G401 (cell line): ENCODE results near the gene TTLL3. TPM values are rescaled to one million over a fixed set of nuclear protein-coding genes. Genes with fewer than 3 reads are reported as not detected.
A peak's percentile ranks its signal among the peaks of the same experiment; 100 is the strongest.

Experiments
- DNase-seq: peaks from one replicate; pipeline ENCODE4 v3.0.0-alpha.2; 2015; ENCODE audit warnings: low spot score
- in situ Hi-C: cut with HindIII; loops from 2 replicates; pipeline ENCODE4 v1.10.0; 2016; ENCODE audit warnings: low sequenced_read_pairs, mixed read lengths
- total RNA-seq: library from RNA; depleted of rRNA; stranded (reverse); fragments of >200 nt; shearing (Covaris generic); gene quantifications from 2 replicates; pipeline ENCODE4 v1.2.3, GENCODE V29; 2014

The TTLL3 gene
- total RNA-seq, 1 experiment from 2014 or later: 5.4 TPM

DNA sequence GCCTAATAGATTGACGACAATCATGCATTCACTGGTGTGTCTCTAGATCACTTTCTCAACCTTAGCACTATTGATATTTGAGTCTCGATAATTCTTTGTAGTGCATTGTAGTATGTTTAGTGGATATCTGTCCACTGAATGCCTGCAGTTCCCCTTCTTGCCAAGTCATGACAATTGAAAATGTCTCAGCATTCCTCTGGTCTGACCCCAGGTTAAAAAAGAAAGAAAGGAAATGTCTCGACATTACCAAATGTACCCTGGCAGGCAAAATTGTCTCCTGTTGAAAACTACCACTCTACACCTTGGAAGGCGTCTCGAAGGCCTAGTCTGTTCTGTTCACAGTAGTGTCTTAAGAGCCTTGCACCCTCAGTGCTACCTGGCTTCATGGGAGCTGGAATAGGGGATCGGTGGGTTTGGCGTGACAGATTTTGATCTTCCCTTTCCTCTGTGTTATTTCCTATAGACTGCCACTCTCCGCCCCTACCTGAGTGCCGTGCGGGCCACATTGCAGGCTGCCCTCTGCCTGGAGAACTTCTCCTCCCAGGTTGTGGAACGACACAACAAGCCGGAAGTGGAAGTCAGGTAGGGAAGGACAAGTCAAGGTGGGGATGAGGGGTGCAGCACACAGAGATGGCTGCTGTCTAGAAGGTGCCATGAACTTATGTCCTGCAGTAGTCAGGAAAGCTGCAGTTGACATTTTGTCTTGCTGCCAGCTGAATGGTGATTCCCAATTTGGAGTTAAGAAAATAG, 12.7 kb upstream of the TTLL3 start:
- in situ Hi-C loops: no loop called here
- DNase-seq: no peak

DNA sequence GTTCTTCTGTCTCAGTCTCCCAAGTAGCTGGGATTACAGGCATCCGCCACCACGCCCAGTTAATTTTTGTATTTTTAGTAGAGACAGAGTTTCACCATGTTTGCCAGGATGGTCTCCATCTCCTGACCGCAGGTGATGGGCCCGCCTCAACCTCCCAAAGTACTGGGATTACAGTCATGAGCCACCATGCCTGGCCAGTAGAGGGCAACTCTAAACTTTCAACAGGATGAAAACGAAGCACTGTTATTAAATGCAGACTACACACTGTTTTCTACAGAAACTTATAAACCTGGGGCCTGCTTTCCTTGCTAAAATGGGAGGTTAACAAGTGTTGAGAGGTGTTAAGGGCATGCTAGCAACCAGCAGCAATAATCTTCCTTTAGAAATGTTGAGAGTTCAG, 9.5 kb upstream of the TTLL3 start:
- in situ Hi-C loops: no loop called here
- DNase-seq: no peak

DNA sequence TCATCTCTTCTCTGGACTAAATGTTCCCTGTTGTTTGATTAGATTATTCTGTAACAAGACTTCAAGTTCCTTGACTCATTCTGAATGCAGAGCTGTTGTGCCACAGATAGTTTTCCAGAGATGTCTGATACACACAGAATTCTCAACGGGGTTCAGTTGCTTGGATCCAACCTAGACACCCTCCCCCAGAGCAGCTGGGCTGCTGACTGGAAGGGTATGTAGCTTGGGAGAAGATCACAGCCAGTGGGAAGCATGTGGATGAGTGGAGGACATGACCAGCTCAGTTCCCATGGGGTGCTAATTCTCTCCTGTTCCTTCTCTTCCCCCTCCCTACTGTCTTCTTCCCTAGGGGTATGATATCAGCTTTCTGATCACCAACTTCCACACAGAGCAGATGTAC, 6.6 kb upstream of the TTLL3 start:
- in situ Hi-C loops: no loop called here
- no peak for DNase-seq

DNA sequence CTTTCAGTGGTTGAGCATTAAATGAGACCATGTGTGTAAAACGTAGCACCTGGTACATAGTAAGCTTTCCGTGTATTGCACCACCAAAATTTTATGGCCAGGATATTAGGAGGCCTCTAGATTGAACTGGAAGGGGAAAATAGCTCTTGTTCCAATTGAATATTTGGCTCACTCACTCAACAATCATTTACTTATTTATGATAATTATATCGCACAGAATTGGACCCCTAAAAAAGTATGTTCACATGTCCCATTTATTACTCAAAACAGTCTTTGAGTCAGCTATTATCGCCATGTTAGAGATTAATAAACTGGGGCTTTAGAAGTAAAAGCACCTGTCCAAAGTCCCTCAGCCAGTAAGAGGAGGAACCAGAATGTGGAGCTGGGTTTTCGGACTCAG, 5.1 kb upstream of the TTLL3 start:
- no peak for DNase-seq
- in situ Hi-C loops: no loop called here

DNA sequence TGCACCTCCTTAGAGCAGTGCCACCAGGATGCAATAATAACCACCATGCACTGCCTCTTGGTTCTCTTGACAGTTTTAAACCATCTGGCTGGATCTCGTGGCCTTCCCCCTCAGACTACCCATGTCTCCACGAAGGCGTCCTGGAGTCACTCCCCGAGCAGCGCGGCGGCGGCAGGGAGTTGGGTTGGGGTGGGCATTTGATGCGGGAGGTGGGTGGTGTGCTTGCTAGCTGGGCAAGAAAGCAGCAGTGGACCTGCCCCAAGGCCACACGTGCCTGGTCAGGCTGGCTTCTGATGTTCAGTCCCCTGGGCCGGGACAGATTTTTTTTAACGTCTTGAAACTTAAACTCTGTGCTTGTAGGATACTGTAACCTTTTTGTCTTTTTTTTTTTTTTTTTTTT, 3.9 kb upstream of the TTLL3 start:
- in situ Hi-C loops: no loop called here
- DNase-seq: no peak

DNA sequence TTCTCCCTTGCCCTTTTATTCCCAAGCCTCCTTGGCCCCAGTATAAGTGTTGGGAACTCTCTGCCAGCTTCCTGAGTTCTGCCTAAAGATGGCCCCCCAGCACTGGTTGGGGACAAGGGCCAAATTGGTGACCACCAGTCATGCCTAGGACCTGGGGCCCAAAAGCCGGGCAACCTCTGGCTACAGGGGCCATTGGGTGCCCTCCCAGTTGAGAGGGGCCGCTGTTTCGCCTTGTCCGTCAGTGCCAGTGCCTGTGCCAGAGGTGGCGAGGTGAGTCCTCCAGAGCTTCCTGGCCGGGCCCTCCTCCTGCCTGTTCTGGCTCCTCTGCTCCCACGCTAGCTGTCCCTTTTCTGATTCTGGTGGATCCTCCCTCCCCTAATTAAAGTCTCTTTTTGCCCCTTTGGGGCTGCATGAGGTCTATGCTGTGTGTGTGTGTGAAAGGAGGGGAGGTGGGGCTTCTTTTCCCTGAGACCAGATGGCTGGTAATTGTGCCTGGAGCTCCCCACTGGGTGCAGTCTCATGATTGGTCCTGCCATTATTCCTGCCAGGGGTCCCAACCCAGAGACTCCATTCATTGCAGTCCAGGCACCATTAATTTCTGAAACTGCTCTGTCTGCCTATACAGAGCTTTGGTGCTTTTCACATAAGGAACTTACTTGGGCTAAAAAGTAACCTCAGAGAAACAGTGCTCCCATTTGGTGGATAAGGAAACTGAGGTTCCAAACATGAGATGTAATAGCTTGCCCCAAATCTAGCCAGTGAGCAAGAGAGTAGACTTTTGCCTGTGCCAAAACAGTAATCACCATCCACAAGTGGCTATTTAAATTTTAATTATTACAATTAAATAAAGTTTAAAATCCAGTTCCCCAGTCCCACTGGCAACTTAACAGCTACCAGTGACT, 3.1 kb upstream of the TTLL3 start:
- no peak for DNase-seq
- in situ Hi-C loops: no loop called here

DNA sequence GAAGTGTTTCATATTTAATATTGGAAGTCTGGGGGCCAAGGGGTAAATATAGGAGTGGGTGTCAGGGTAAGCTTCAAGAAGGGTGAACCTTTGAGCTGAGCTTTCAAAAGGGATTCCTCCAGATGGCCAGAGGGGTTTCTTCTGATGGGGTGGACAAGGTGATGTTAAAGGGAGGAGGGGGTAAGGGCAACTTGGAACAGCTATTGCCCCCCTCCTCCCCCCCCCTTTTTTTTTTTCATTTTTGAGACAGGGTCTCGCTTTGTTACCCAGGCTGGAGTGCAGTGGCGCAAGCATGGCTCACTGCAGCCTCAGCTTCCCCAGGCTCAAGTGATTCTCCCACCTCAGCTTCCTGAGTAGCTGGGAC, 2.1 kb upstream of the TTLL3 start:
- no peak for DNase-seq
- in situ Hi-C loops: no loop called here

DNA sequence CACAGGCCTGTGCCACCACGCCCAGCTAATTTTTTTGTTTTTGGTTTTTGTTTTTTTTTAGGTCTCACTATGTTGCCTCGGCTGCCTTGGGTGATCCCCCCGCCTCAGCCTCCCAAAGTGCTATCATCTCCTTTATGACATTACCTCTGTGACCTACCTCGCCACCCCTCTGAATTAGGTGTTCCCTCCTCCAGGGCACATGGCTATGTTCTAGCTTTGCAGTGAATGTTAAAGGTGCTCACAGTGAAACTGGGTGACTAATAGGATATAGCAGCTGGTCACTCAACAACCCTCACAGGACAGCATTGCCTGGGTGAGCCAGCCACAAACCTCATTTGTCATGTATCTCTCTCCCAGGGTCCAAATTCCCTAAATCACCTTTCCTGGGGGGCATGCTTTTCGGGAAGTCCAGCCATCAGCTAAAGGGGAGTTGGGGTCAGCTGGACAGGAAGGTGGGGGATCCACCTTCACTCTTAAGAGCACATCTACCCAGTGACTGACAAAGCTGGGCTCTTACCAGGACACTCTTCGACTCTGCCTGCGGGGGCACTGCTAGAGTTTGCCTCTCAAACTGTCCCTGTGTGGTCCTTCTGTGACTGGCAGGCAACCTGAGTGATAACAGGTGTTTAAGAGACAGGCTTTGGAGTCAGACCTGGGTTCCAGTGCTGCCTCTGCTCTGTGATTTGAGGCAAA, 1.6 kb upstream of the TTLL3 start:
- DNase-seq: peak; percentile 27
- in situ Hi-C loops: no loop called here

DNA sequence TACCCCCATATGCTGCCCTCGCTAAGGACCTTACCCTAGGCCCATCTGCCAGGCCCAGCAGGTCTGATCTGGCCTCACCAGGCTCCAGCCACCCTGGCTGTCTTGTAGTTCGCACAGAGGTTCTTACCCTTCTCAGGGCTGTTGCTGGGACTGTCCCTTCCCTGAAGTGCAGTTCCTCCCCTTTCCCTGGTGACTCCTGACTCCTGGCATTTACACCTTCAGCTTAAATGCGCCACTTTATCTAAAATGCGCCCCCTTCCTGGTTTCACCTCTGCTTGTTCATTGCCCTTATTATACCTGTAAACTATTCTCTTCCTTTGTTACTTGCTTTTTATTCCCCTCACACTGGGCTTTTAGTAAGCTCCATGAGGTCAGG, 835 bp upstream of the TTLL3 start:
- in situ Hi-C loops: no loop called here
- DNase-seq: no peak

DNA sequence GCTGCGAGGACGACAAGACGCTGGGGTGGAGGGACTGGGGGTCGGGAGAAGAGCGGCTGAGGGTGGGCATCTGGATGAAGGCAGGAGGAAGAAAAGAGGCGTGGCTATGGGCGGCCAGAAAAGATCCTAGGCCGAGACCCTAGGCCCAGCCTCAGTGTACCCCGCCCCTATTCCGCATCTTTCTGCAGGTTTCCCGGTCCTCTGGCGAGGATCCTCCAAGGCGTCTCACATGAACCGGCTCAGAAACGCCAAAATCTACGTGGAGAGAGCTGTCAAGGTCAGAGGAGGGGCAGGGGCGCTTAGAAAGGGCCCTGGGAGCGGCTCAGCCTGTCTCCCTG, 340 bp downstream of the TTLL3 start:
- peak; percentile 38 for DNase-seq
- in situ Hi-C loops: no loop called here

DNA sequence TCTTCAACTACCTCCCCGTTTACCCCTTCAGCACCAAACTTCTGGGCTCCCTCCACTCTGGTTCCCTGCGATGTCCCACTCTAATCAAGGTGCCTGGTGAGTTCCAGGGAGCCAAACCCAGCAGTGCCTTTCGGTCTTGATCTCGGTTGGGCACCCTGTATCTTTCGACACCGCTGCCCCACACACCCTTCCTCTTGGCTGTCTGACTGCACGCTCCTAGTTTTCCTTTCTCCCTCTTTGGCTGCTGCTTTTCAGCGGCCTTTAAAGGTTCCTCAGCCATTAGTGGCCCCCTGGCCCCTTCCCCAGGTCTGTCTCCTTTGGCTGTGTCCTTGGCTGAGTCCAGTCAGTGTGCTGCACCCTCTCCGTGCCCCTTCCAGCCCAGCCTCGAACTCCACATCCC, 784 bp downstream of the TTLL3 start:
- in situ Hi-C loops: no loop called here
- DNase-seq: no peak

DNA sequence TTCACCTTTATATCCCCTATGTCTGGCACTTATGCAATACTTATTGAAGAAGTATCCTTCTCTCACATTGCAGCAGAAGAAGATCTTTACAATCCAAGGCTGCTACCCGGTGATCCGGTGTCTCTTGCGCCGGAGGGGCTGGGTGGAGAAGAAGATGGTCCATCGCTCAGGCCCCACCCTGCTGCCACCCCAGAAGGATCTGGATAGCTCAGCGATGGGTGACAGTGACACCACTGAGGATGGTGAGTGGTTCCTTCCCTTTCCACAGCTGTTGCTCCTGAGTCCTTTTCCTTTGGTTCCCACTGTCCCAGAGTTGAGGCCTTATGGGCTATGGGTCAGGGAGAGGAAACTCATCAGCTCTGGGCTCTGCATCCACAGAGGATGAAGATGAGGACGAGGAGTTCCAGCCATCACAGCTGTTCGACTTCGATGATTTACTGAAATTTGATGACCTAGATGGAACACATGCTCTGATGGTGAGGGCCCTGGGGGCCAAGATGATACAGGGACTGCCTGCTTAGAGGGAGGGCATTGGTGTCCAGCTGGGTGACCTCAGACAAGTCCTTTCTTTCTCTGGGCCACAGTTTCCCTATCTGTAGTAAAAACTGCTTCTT, 2.9 kb downstream of the TTLL3 start:
- in situ Hi-C loops: no loop called here

DNA sequence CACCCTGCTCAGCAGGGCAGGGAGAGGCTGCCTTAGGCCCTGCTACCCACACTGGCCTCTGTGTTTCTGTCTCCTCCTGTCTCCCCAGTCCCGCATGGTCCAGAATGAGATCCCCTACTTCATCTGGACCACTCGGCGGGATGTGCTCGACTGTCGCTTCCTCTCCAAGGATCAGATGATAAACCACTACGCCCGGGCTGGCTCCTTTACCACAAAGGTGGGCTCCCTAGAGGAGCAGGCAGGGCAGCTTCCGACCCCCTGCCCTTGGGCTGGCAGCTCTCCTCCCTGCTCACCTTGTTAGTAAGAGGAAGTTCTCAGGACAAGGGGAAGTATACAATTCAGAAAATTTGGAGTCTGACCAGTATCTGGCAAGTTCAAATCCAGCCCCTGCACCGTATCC, 5.9 kb downstream of the TTLL3 start:
- no peak for DNase-seq
- in situ Hi-C loops: no loop called here

More for the DNA sequence above, 2.9 kb downstream of the TTLL3 start:
- DNase-seq: no peak

DNA sequence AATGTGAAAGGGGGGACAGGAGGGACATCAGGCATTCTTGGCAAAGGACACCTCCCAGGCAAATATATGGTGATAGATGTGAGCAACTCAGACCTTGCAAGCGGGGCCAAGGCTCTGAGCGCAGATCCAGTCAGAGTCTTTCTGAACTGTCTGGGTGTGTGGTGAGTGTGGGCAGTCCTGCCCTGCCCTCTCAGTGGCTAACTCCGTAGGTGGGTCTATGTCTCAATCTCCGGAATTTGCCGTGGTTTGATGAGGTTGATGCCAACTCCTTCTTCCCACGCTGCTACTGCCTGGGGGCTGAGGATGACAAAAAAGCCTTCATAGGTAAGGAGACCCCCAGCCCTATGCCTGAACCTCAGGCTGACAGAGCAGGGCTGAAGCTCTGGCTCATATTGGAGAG, 7.4 kb downstream of the TTLL3 start:
- in situ Hi-C loops: no loop called here
- no peak for DNase-seq

DNA sequence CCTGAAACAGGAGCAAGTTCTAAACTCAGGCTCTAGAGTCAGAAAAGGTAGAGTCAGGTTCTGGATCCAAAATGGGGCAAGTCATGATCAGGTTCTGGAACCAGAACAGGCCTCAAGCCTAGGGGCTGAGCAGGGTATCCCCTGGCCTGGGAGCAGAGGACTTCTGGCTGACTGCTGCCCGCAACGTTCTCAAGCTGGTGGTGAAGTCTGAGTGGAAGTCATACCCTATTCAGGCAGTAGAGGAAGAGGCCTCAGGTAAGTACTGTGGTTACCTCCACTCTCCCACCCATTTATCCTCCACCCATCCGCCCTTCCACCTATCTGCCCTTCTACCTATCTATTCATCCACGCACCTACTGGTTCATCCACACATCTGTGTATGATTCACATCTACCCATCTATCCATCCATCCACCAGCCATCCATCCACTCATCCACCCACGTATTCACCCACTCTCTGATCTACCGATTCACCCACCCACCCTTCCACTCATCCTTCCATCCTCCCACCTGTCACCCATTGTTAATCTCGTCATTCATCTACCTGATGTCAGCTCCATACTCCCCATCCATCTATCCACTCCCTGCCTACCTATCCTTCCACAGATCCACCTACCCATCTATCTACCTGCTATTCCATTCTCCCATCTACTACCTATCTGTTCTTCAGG, 8.7 kb downstream of the TTLL3 start:
- in situ Hi-C loops: no loop called here
- DNase-seq: no peak

DNA sequence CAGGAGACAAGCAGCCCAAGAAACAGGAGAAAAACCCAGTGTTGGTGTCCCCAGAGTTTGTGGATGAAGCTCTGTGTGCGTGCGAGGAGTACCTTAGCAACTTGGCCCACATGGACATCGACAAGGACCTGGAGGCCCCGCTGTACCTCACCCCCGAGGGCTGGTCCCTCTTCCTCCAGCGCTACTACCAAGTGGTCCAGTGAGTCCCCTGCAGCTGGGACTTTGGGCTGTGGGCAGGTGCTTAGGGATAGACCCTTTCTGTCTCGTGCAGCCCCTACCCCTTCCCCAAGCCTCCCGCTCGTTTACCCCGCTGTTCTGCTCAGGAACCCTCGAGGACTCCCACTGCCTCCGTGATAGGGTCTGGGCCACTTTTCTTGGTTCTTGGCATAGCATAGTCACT, 10.5 kb downstream of the TTLL3 start:
- in situ Hi-C loops: no loop called here
- no peak for DNase-seq

DNA sequence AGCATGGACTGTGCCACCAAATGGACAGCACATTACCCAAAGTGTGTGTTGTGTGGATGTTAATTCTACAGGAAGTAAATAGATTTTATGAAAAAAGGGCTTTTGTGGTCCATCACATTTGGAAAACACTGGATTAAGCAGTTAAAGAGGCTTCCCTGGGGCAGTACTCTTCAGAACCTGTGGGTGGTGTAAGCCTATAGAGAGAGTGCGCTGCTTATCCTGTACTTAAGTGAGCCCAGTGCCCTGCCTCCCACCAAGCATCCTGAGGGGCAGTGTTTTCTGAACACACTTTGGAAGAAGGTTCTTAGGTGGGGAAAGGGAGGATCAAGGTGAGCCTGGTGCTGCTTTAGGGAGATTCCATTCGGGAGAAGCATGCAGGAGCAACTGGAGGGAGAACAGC, 10.9 kb downstream of the TTLL3 start:
- no peak for DNase-seq
- in situ Hi-C loops: no loop called here

DNA sequence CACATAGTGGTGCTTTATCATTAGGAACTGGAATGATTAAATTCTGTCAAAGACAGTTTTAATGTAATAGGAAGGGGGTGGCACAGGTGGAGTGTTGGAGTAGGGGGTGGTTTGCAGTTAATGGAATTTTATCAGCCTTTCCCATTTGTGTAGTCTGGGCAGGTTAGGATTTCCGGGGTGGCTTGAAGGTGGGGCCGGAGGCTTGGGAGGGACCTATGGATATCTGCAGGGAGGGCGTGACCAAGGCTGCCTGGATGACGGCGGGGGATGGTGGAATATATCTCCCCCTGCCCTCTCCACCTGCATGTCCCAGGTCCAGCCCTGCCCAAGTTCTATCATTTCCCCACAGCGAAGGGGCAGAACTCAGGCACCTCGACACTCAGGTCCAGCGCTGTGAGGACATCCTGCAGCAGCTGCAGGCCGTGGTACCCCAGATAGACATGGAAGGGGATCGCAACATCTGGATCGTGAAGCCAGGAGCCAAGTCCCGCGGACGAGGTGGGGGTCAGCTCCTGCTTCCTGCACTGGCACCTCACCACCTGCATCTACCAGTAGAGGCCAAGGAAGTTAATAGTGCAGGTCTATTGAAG, 15.5 kb downstream of the TTLL3 start:
- in situ Hi-C loops: no loop called here
- DNase-seq: no peak
